Right lobe of liver (tissue), 6 donors: ENCODE results near the gene TWF1. TPM values are rescaled to one million over a fixed set of nuclear protein-coding genes. Genes with fewer than 3 reads are reported as not detected.
A peak's percentile ranks its signal among the peaks of the same experiment; 100 is the strongest.

Experiments used
- ATAC-seq, 4 donors: fragments of 200-7000 bp; cut with Tn5 transposase; one replicate each; pipeline ENCODE4 v1.9.1; 2020; ENCODE audit warnings: mild to moderate bottlenecking in 4 of 4, moderate library complexity in 4 of 4
- DNase-seq, 3 donors: peaks; one replicate each; pipeline ENCODE4 v3.0.0-alpha.2; 2020
- H3K27ac ChIP-seq, 3 donors: fragments of 200-600 bp; one replicate each; pipeline ENCODE4 v1.8.0; 2022
- H3K27me3 ChIP-seq, 2 donors: fragments of 200-600 bp; one replicate each; pipeline ENCODE4 v1.8.0; 2022
- H3K36me3 ChIP-seq, 4 donors: fragments of 200-600 bp; sonication (generic) in 1 of 4; one replicate each; pipeline versions ENCODE4 v1.5.1 to v1.8.0; 2017 to 2022; ENCODE audit warnings: control low read depth in 1 of 4
- H3K4me1 ChIP-seq, 4 donors: fragments of 200-600 bp; sonication (generic) in 1 of 4; one replicate each; pipeline versions ENCODE4 v1.5.1 to v1.8.0; 2017 to 2022; ENCODE audit warnings: control low read depth in 1 of 4
- H3K4me3 ChIP-seq, 3 donors: fragments of 200-600 bp; one replicate each; pipeline ENCODE4 v1.8.0; 2022
- H3K9me3 ChIP-seq, 4 donors: fragments of 200-600 bp; sonication (generic) in 1 of 4; one replicate each; pipeline versions ENCODE4 v1.5.1 to v1.8.0; 2017 to 2022; ENCODE audit warnings: control low read depth in 1 of 4
- POLR2A ChIP-seq: fragments of 450-650 bp; IDR thresholded peaks from one replicate; pipeline ENCODE4 v1.6.1; 2017; ENCODE audit warnings: antibody characterized with exemption, mild to moderate bottlenecking
- WGBS: methylation state at CpG from one replicate; pipeline ENCODE4 v1.1.6; 2018; ENCODE audit warnings: low coverage, low lambda C conversion rate; ENCODE audit not compliant: insufficient coverage; ENCODE audit errors: missing lambda C conversion rate; 5-methylcytosine and 5-hydroxymethylcytosine counted together
- intact Hi-C, 2 donors: fragments of 100-400 bp; cut with DNase I; formaldehyde crosslinking; loops; one replicate each; pipeline versions ENCODE4 v1.11.2 to v1.14.1; 2022
- total RNA-seq, 6 experiments: library from RNA; depleted of rRNA in 2 of 6; stranded (reverse); fragments of >200 nt in 2 of 6; fragmentation: NEBNext Ultra II Directional in 3 of 6; extraction: Animal tissue kit (Norgen Biotek cat#: 25700) in 3 of 6; gene quantifications; one replicate each; pipeline versions ENCODE4 v1.1.0 to v1.2.4, GENCODE V29; 2016 to 2023
- TF ChIP-seq, protein P1 (sequence below), 4 donors: fragments of 200-600 bp in 3 of 4; fragments of 450-650 bp in 1 of 4; IDR thresholded peaks; one replicate each; pipeline versions ENCODE4 v1.5.1 to v1.8.0; 2016 to 2022; ENCODE audit warnings: antibody characterized with exemption in 4 of 4, mild to moderate bottlenecking in 2 of 4
- donor health status: DM: no; HTN: yes; CAD: no.
- donor health status: DM: no; HTN: no; CAD: no.
- donor health status: DM: no; HTN: no; CAD: no.
- donor health status: DM: no; HTN: yes; CAD: no.
- donor health status: DM: no; HTN: yes; CAD: no.

Gene TWF1
- total RNA-seq, 6 experiments from 2014 or later, result 28.6 to 52.9 (median 43.5) TPM

DNA sequence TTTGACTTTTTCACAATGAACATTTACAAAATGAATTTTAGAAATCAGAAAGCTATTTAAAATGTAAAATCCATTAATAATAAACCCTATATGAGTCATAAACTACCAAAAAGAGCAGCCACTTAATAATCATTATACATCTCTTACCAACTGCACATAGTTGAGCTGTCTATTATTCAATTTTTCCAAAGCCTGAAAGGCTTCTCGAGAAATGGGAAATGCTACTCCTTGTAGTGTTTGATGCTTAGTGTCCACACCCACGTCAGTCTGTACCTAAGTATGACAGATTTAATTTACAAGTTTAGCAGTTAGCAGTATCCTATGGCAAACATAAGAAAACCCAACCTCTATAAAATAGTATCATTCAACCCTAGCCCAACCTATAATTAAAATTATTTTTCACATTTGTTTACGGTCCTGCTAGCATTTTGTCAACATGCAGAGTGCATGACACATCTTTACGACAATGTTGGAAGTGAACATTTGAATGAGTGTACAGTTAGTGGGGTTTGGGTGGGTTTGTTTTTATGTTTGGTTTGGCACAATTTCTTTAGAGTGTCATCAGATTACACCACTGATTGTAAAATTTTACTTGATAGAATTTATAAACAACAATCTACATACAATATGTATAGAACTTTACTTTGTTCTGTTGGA, 8.4 kb downstream of the TWF1 start:
- Histone ChIP-seq H3K9me3 (no peaks in the 10 kb centered on the region), H3K36me3 (peaks cover 4 to 73% (median 28%) of the 10 kb centered on the region in 4 donors), H3K4me3 (no peak overlapping the region), H3K27me3 (no peaks in the 10 kb centered on the region), H3K4me1 (peaks cover 0 to 6% (median 0%) of the 10 kb centered on the region in 4 donors), H3K27ac (no peak overlapping the region)
- 96% methylated on average over 4 of the region's 4 CpGs for WGBS
- ATAC-seq (no peak), DNase-seq (no peak)
- intact Hi-C loops, result no loop called here
- no peak for TF ChIP-seq POLR2A
- TF ChIP-seq, protein P1, sequence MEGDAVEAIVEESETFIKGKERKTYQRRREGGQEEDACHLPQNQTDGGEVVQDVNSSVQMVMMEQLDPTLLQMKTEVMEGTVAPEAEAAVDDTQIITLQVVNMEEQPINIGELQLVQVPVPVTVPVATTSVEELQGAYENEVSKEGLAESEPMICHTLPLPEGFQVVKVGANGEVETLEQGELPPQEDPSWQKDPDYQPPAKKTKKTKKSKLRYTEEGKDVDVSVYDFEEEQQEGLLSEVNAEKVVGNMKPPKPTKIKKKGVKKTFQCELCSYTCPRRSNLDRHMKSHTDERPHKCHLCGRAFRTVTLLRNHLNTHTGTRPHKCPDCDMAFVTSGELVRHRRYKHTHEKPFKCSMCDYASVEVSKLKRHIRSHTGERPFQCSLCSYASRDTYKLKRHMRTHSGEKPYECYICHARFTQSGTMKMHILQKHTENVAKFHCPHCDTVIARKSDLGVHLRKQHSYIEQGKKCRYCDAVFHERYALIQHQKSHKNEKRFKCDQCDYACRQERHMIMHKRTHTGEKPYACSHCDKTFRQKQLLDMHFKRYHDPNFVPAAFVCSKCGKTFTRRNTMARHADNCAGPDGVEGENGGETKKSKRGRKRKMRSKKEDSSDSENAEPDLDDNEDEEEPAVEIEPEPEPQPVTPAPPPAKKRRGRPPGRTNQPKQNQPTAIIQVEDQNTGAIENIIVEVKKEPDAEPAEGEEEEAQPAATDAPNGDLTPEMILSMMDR (IDR thresholded peaks at IDR 0.05), result peak in 1 of 4 donors; percentile 4

DNA sequence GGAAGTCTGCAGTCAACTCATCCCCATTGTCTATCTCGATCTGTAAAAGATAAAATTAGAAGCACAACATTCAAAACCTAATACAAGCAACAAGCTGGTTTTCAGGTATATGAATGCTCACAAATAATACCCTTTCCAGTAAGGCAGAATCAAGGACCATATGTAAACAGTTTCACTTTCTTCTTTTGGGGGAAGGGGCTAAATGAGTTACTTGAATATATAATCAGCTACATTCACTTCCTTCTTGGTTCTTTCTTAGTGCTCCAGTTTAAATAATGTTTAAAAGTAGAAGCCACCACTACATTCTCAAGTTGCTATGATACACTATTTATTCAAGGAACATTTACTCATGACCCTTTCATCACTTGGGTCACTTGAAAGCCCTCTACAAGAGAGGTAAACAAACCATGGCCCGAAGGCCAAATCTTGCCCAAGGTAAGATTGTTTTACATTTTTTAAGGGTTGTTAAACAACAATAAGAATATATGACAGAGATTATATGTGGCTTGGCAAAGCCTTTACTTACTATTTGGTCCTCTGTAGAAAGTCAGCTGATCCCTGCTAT, 10.3 kb downstream of the TWF1 start:
- no peak for TF ChIP-seq POLR2A
- TF ChIP-seq, protein P1 (IDR thresholded peaks at IDR 0.05), result no peak
- Histone ChIP-seq H3K27ac (no peak overlapping the region), H3K27me3 (no peaks in the 10 kb centered on the region), H3K36me3 (peaks cover 4 to 58% (median 27%) of the 10 kb centered on the region in 4 donors), H3K9me3 (no peaks in the 10 kb centered on the region), H3K4me3 (no peak overlapping the region), H3K4me1 (peaks cover 0 to 6% (median 0%) of the 10 kb centered on the region in 4 donors)
- intact Hi-C loops, result no loop called here
- DNase-seq (no peak), ATAC-seq (peak in 3 of 4 donors; percentile 36 to 55 (median 47))
- WGBS, result 40% methylated on average over 2 of the region's 2 CpGs

DNA sequence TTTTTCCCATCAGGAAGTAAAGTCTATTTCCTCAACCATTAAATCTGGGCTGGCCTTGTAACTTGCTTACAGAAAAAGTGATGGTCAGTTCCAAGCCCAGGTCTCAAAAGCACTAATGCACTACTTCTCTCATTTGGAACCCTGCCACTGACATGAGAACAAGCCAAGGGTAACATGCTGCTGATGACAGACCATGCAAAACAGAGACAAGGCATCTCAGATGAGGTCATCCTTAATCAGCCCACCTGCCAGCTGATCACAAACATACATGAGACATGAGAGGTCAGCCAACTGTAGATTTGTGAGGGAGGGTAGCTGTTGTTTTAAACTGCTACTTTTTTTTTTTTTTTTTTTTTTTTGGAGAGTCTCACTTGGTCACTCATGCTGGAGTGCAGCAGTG, 16.2 kb downstream of the TWF1 start:
- TF ChIP-seq POLR2A, result no peak
- no peak overlapping the region for H3K27ac ChIP-seq
- no peak overlapping the region for H3K4me3 ChIP-seq
- intact Hi-C loops, result no loop called here
- H3K4me1 ChIP-seq, result no peaks in the 10 kb centered on the region
- H3K36me3 ChIP-seq, result peaks cover 0 to 30% (median 5%) of the 10 kb centered on the region in 4 donors
- ATAC-seq (peak in 1 of 4 donors; percentile 39), DNase-seq (no peak)
- H3K9me3 ChIP-seq, result no peaks in the 10 kb centered on the region
- no peaks in the 10 kb centered on the region for H3K27me3 ChIP-seq

DNA sequence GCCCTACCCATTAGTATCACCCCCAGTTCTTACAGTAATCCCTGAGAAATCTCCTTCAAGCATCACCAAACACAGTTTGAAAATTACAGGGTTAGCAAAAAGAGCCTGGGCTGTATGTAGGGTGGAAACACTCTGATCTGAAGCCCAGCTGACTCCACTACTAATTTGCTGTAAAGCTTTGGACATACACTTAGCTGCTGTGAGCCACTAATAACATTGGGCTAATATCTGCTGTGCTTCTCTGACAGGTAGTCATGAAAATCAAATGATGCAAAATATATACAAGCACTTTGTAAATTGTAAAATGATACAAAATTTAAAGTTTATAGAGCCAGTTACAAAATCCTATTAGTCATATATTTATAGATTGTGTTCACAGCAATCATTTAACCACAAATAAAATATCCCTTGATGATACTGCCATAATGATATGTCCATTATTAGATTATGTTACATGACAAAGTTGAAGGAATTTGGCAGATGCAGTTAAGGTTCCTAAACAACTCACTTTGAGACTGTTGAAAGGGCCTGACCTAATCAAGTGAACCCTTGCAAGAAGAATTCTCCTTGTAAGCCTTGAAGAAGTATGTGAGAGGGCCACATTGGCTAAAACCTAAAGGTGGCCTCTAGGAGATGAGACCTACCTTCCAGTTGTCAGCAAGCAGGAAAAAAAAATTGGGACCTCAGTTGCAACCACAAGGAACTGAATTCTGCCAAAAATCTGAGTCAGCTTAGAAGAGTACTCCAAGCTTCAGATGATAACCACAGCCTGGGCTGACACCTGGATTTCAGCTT, 19.0 kb downstream of the TWF1 start:
- H3K27me3 ChIP-seq, result no peaks in the 10 kb centered on the region
- peaks cover 0 to 55% (median 12%) of the 10 kb centered on the region in 4 donors for H3K36me3 ChIP-seq
- no peaks in the 10 kb centered on the region for H3K4me1 ChIP-seq
- H3K9me3 ChIP-seq, result no peaks in the 10 kb centered on the region
- no peak for ATAC-seq
- H3K4me3 ChIP-seq, result no peak overlapping the region
- intact Hi-C loops, result no loop called here
- no peak for DNase-seq
- H3K27ac ChIP-seq, result no peak overlapping the region
- no peak for TF ChIP-seq POLR2A
- TF ChIP-seq, protein P1 (IDR thresholded peaks at IDR 0.05), result no peak

DNA sequence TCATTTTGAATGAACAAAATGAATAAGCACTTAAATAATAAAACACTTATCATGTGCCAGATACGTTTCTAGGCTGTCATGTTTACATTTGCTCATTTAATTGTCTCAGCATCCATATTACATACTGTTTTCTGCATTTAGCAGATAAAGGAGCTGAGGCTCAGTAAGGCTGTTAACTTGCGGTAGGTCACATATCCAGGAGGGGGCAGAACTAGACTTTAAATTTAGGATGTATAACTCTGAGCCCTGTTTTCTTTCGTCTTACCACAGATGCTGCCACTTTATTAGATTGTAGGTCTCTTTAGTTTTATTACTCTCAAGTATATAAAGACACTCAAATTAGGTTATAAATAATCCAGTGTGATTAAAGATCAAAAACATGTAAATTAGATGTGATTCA, 29.6 kb downstream of the TWF1 start:
- ATAC-seq, result peak; percentile 40 to 51 (median 48)

More for the DNA sequence above, 29.6 kb downstream of the TWF1 start:
- H3K4me3 ChIP-seq, result no peak overlapping the region
- H3K9me3 ChIP-seq, result no peaks in the 10 kb centered on the region
- no peak for TF ChIP-seq POLR2A
- TF ChIP-seq, protein P1 (IDR thresholded peaks at IDR 0.05), result peak in 3 of 4 donors; percentile 31 to 33 (median 32)
- intact Hi-C loops, result no loop called here
- no peaks in the 10 kb centered on the region for H3K4me1 ChIP-seq
- no peak for DNase-seq
- H3K27ac ChIP-seq, result no peak overlapping the region
- WGBS, result 68% methylated on average over 3 of the region's 3 CpGs
- peaks cover 0 to 56% (median 3%) of the 10 kb centered on the region in 4 donors for H3K36me3 ChIP-seq
- H3K27me3 ChIP-seq, result no peaks in the 10 kb centered on the region
